Spleen (tissue), 7 donors: ENCODE measurements around the gene SEMA5A.

ENCODE experiments used
- CTCF ChIP-seq, 11 experiments: fragments of 200-600 bp in 7 of 11; fragments of 450-650 bp in 4 of 11; sonication (generic) in 4 of 11; IDR thresholded peaks in 8 of 11; conservative IDR thresholded peaks in 3 of 11; 1 replicate in 7 of 11; 2 replicates in 4 of 11; pipeline versions ENCODE4 v1.4.0 to v1.8.0; 2016 to 2021; ENCODE audit warnings: antibody characterized with exemption in 11 of 11, inconsistent platforms in 4 of 11, mild to moderate bottlenecking in 1 of 11
- POLR2A ChIP-seq, 3 donors: fragments of 450-650 bp; IDR thresholded peaks; one replicate each; pipeline ENCODE4 v1.5.1; 2017; ENCODE audit warnings: antibody characterized with exemption in 3 of 3, mild to moderate bottlenecking in 1 of 3
- donor health status: DM: no; HTN: no; CAD: no; lungs with moderate emphysema.
- donor health status: DM: no; HTN: no; CAD: no.
- donor health status: DM: no; HTN: no; CAD: no.

GRCh38 chr5:9392625-9393024 lies 153.2 kb downstream of the SEMA5A start:
- TF ChIP-seq CTCF (IDR thresholded peaks at IDR 0.05 in 8 of 11, conservative IDR thresholded peaks at IDR 0.05 in 3 of 11) (no peak), POLR2A (IDR thresholded peaks at IDR 0.05) (no peak)
